PFSK-1 (cell line): Measurements from ENCODE around the gene ANXA8.

Experiments
- FOXP2 ChIP-seq: optimal IDR thresholded peaks from 2 replicates; pipeline ENCODE3; 2011; ENCODE audit warnings: borderline replicate concordance, control low read depth, inconsistent platforms; ENCODE audit not compliant: insufficient read depth; ENCODE audit errors: extremely low read length, extremely low read depth
- POLR2AphosphoS5 ChIP-seq: IDR thresholded peaks from 2 replicates; pipeline ENCODE4 v1.6.1; 2012; ENCODE audit warnings: low read depth, mild to moderate bottlenecking, control low read depth, low read length, moderate library complexity
- SIN3A ChIP-seq: IDR thresholded peaks from 2 replicates; pipeline ENCODE4 v1.6.1; 2012; ENCODE audit warnings: mild to moderate bottlenecking, low read length, moderate library complexity, borderline replicate concordance; ENCODE audit not compliant: insufficient read depth
- TAF1 ChIP-seq: IDR thresholded peaks from 2 replicates; pipeline ENCODE4 v1.6.1; 2012; ENCODE audit warnings: low read length, control low read depth, borderline replicate concordance; ENCODE audit not compliant: insufficient read depth
- TF ChIP-seq, protein P1 (sequence below), 2 experiments: IDR thresholded peaks; 2 replicates each; pipeline versions ENCODE4 v1.6.1 to v1.8.0; 2011 to 2012; ENCODE audit warnings: low read depth in 2 of 2, low read length in 2 of 2, control low read depth in 1 of 2, inconsistent platforms in 1 of 2, mild to moderate bottlenecking in 1 of 2, moderate library complexity in 1 of 2; ENCODE audit not compliant: insufficient read depth in 1 of 2

The ANXA8 gene

DNA sequence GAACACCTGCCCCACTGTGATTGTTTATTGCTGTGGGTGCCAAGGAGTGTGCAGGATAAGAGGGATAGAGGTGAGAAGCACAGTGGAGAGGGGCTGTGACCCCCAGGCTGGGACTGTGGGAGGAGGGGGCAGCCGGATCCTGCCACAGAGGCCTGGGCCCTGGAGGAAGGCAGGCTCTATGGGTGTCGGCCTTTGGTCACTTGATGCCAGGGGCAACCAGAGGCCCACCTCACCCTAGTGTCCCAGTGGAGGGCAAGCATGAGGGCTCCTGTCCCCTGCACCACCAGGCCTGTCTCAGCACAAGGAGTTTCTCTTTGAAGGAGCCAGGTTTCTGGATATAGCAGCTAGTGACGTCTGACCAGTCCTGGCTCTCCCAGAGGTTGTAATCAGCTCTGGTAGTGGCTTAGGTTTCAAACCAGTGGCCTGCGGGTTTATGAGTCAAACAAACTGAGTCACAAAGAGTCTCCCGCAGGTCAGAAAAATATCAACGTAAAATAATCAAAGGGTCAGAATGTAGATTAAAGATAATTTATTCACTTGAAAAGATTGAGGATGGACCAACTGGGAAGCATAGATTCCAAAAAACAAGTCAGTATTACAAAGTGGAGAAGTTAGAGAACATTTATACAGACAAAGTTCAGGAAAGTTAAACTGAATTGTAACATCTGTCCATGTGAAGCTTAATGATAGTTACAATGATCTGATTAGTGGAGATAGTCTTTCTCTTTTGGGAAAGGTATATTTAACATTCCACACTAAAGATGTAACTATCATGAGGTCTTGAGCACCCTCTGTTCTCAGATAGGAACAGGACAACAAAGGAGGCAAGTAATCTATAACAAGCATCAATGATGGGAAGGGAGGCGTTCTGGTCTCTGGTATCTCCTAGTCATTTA lies 62.6 kb downstream of the ANXA8 start:
- TF ChIP-seq FOXP2 (no peak), POLR2AphosphoS5 (no peak), TAF1 (no peak), SIN3A (no peak)
- TF ChIP-seq, protein P1, sequence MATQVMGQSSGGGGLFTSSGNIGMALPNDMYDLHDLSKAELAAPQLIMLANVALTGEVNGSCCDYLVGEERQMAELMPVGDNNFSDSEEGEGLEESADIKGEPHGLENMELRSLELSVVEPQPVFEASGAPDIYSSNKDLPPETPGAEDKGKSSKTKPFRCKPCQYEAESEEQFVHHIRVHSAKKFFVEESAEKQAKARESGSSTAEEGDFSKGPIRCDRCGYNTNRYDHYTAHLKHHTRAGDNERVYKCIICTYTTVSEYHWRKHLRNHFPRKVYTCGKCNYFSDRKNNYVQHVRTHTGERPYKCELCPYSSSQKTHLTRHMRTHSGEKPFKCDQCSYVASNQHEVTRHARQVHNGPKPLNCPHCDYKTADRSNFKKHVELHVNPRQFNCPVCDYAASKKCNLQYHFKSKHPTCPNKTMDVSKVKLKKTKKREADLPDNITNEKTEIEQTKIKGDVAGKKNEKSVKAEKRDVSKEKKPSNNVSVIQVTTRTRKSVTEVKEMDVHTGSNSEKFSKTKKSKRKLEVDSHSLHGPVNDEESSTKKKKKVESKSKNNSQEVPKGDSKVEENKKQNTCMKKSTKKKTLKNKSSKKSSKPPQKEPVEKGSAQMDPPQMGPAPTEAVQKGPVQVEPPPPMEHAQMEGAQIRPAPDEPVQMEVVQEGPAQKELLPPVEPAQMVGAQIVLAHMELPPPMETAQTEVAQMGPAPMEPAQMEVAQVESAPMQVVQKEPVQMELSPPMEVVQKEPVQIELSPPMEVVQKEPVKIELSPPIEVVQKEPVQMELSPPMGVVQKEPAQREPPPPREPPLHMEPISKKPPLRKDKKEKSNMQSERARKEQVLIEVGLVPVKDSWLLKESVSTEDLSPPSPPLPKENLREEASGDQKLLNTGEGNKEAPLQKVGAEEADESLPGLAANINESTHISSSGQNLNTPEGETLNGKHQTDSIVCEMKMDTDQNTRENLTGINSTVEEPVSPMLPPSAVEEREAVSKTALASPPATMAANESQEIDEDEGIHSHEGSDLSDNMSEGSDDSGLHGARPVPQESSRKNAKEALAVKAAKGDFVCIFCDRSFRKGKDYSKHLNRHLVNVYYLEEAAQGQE (IDR thresholded peaks at IDR 0.05; ENCODE audit: insufficient read depth in 1 of 2, low read depth in 2 of 2, low read length in 2 of 2) = no peak

DNA sequence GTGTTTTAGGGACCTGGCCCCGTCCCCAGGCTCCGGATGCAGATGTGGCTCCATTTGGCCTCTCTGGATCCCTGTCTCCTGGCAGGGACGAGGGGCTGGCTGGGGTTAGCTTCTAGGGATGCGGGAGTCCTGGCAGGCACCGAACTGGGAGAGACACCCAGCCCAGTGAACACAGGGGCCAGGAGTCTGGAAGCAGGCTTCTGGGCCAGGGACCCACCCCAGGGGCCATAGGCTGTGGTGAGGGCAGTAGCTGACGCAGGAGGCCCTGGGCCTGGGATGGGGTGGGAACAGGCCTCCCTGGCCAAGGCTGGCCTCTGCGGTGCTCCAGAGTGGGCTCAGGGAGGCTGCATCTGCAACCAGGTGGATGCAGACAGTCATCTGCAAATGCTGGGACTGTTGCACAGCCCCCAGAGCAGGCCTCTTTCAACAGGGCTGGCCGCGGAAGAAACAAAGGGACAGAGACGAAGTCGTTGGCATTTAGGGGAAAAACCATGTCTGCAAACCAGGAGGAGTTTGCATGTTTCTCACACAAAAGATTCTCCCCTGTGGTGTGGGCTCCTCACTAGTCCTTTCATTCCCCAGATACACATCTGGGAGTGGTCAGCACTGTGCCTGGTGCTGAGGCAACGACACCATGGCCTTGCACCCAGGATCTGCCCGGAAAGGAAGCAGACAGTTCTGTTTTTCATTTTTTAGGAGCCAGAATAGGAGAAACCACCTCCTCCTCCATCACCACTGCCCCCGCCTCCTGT lies 63.4 kb downstream of the ANXA8 start:
- TF ChIP-seq TAF1 (no peak), POLR2AphosphoS5 (no peak), SIN3A (no peak), FOXP2 (no peak)
- TF ChIP-seq, protein P1 (IDR thresholded peaks at IDR 0.05; ENCODE audit: insufficient read depth in 1 of 2, low read depth in 2 of 2, low read length in 2 of 2) = no peak

DNA sequence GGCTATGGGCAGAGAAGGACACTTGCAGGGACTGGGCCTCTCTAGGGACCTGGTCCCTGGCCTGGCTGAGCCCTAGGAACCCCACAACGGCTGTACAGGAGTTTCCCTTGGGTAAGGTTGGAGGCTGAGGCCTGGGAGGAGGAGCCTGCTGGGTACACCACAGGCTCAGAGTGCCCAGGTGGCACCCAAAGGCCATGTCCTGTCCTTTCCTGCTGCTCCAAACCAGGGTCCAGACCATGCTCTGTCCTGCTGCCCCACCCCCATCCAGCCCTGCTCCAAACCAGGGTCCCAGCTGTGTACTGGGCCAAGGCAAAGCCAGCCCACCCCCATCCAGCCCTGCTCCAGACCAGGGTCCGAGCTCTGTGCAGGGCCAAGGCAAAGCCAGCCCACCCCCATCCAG lies 64.5 kb downstream of the ANXA8 start:
- TF ChIP-seq TAF1 (no peak), FOXP2 (no peak), SIN3A (no peak), POLR2AphosphoS5 (no peak)

DNA sequence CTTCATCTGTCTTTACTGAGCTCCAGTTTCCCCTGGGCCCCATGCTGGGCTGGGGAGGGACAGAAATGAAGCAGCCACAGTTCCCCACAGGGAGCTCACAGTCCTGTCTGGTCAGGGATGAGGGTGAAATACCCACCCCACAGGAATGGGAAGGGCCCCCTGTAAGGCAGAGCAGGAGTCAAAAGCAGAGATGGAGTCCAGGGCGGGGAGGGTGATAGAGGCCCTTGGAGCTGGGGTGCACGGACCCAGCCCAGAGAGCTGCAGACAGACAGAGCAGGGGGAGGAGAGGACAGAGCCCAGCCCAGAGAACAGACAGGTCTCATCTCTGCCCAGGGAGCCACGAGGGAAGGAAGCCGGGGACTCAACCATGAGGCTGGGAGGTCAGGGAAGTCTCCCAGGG lies 64.9 kb downstream of the ANXA8 start:
- TF ChIP-seq FOXP2 (no peak), POLR2AphosphoS5 (no peak), TAF1 (no peak)
- TF ChIP-seq, protein P1 (IDR thresholded peaks at IDR 0.05; ENCODE audit: insufficient read depth in 1 of 2, low read depth in 2 of 2, low read length in 2 of 2) = no peak

DNA sequence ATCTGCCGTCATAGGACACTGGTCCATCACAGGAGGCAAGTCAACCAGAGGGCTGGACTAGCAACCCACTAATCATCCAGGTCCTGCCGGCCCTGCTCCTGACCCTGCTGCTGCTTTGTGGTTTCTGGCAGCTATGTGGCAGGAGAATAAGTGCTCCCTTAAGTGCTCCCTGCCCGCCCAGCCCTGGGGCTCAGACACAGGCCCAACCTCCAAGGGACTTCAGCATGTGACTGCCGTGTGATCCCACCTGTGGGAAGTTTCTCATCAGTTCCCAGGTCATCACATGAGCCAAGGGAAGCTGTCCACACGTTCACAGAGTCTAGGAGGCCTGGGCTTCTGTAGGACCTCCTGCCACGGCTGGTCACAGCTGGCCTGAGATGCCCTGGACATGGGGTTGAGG lies 65.6 kb downstream of the ANXA8 start:
- TF ChIP-seq FOXP2 = no peak
- no peak for TF ChIP-seq TAF1
- TF ChIP-seq, protein P1 (IDR thresholded peaks at IDR 0.05; ENCODE audit: insufficient read depth in 1 of 2, low read depth in 2 of 2, low read length in 2 of 2) = no peak
- TF ChIP-seq POLR2AphosphoS5 = no peak
- no peak for TF ChIP-seq SIN3A
